NCI-H1417 (cell line): ENCODE results near the gene RFTN2.
"Not testable (repeated sequence)": the region's sequence is repeated elsewhere in the genome, so short reads cannot be mapped to it uniquely, and the experiment has no call there.

Source experiments
- DNase-seq, 3 experiments: peaks; one replicate each; lab custom pipeline; 2025; lab: John Stamatoyannopoulos, UW

RFTN2 gene

DNA sequence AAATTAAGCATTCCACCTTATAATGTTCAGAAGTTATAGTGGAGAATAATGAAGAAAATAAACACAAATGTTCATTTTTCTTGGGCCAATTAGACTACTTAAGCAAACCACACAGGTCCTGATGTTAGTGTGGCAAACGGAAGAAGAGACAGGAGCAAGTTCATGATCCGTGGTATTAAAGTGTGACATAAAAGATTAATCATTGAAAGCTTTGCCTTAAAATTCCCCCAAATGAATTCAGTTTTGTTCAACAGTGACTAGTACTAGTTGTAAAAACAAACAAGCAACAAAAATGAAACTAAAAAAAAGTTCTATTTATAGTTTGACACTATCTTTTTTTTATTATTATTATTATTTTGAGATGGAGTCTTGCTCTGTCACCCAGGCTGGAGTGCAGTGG, 73.7 kb downstream of the RFTN2 start:
- DNase-seq, result no peak

- no peak for DNase-seq
Observed at GRCh38 chr2:197600306-197600705, 75.1 kb downstream of the RFTN2 start.

GRCh38 chr2:197599285-197599965, 76.0 kb downstream of the RFTN2 start:
- DNase-seq, result peak in 2 of 3 experiments; percentile 0 to 10

DNA sequence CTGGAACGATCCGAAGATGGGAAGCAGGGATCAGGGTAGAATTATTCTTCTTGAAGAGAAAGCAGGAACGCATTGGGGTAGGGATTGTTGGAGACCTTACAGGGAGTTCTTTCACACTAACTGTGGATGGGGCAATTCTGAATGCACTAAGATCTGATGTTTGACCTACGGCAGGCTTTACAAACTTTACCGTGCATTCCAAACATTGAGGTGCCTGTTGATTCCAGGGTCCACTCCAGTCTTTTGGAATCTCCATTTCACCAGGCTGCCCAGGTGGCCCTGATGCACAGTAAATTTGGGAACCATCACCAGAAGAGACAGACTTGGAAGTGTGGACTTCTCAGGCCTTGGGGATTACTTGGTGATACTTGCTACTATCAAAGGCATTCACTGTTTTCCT, 76.9 kb downstream of the RFTN2 start:
- no peak for DNase-seq

- no peak for DNase-seq
Observed at GRCh38 chr2:197597166-197597565, 78.2 kb downstream of the RFTN2 start.

DNA sequence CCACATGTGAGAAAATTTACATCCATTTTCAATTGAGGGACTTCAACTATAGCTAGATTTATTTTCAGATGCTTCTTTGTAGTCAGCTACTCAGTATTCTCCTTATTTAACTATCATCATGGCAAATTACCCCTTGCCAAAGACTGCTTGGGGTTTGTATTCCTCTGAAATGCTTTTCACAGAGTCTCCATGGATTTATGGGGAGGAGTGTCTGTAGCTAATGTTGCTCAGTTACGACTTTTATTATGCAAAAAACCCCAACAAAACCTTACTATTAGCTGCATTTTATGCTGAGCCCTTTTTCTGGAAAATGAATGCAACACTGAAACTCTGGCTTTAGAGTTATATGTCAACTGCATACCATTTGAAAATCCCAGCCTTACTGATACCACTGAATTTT, 78.6 kb downstream of the RFTN2 start:
- no peak for DNase-seq

DNA sequence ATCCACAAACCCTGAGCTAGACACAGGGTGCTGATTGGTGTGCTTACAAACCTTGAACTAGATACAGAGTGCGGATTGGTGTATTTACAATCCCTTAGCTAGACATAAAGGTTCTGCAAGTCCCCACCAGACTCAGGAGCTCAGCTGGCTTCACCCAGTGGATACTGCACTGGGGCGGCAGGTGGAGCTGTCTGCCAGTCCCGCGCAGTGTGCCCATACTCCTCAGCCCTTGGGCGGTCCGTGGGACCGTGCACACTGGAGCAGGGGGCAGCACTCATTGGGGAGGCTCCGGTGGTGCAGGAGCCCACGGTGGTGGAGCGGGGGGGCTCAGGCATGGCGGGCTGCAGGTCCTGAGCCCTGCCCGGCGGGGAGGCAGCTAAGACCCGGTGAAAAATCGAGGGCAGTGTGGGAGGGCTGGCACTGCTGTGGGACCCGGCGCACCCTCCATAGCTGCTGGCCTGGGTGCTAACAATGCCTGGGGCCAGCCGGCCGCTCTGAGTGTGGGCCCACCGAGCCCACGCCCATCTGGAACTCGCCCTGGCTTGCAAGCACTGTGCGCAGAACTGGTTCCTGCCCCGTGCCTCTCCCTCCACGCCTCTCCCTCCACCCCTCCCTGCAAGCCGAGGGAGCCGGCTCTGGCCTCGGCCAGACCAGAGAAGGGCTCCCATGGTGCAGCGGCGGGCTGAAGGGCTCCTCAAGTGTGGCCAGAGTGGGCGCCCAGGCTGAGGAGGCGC, 83.9 kb downstream of the RFTN2 start:
- DNase-seq, result peak in 1 of 3 experiments; percentile 16

GRCh38 chr2:197587255-197587654, 88.1 kb downstream of the RFTN2 start:
- DNase-seq, result not testable (repeated sequence)

- not testable (repeated sequence) for DNase-seq
Observed at GRCh38 chr2:197580166-197580565, 95.2 kb downstream of the RFTN2 start.

GRCh38 chr2:197578294-197578693, 97.1 kb downstream of the RFTN2 start:
- DNase-seq, result not testable (repeated sequence)

- DNase-seq, result no peak
Observed at GRCh38 chr2:197577446-197577845, 97.9 kb downstream of the RFTN2 start.

DNA sequence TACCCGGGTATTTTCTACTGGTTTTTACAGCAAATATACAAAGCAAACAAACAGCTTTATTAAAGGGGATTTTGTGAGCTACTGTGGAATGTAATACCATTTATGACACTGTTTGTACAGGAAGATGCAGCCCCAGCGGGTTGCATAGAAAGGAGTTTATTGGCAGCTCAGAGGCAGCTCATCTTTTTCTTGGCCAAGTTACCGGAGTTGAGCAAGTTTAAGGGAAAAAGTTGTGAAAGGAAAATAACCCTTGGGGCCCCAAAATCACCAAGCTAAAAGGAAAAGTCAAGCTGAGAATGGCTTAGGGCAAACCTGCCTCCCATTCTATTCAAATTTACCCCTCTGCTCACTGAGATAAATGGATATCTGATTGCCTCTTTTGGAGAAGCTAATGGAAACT, 98.8 kb downstream of the RFTN2 start:
- no peak for DNase-seq

DNA sequence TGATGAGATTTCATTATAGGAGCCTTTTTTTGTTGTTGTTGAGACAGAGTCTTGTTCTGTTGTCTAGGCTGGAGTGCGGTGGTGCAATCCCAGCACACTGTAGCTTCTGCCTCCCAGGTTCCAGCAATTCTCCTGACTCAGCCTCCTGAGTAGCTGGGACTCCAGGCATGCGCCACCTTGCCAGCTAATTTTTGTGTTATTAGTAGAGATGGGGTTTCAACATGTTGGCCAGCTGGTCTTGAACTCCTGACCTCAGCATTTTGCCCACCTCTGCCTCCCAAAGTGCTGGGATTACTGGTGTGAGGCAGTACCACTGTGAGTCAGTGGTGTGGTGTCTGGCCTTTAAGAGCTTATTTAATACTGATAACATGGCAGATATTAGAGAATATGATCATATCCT, 99.4 kb downstream of the RFTN2 start:
- DNase-seq, result no peak

GRCh38 chr2:197573608-197574007, 101.8 kb downstream of the RFTN2 start:
- no peak for DNase-seq

DNA sequence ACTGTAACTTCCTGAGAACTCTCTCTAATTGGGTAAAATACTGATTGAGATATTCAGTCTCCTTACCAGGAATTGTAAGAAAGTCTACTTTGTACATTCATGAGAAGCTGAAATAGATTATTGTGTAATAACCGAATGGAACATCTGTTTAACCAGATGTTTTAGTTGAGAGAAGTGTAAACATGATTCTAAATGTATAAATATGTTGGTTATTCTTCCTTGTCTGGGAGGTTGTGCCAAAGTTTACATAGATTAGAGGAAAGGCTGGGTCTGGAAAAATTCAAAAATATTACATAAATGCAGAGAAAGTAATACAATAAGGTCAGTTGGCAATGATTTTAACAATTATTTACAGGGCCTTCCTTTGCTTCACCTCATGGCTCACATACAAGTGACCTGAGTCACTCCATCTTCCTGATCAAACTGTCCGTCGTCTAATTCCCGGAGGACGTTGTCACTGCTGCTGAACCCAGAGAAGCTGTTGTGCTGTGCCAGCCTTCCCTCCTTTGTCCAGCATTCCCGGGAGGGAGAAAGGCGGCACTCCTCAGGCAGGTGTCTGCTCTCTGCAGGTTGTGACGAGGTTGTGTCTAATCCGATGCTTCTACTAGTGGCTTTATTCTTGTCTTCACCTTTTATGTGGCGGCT, 103.6 kb downstream of the RFTN2 start:
- no peak for DNase-seq

GRCh38 chr2:197560146-197560665, 115.2 kb downstream of the RFTN2 start:
- DNase-seq, result no peak

DNA sequence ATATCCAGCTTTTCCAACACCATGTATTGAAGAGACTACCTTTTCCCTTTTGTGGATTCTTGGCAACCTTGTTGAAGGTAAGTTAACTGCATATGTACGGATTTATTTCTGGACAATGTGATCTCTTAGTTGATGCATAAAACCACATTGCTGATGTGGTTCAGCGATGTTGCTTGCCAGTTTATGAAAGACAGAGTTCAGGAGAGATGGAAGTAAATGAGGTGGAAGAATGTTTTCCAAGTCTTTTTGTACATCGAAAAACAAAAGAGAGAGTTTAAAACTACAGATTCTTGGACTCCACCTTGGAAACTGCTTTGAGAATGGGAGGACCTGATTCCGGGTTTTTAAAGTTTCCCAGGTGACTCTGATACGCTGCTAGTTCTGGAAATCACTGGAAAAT, 115.7 kb downstream of the RFTN2 start:
- no peak for DNase-seq

GRCh38 chr2:197558393-197558792, 117.0 kb downstream of the RFTN2 start:
- no peak for DNase-seq

DNA sequence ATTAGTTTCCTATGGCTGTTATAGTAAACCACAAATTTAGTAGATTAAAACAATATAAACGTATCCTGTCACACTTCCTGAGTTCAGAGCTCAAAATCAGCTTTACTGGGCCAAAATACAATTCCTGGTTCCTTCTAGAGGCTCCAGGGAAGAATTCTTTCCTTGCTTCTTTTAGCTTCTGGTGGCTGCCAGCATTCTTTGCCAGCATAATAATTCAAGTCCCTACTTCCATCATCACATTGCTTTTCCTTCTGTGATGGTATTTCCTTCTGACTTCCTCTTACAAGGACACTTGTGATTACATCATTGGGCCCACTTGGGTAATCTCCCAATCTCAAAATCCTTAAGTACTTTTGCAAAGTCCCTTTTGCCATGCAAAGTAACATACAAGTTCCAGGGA, 118.9 kb downstream of the RFTN2 start:
- no peak for DNase-seq

GRCh38 chr2:197555467-197555866, 119.9 kb downstream of the RFTN2 start:
- DNase-seq, result no peak

GRCh38 chr2:197551260-197551659, 124.1 kb downstream of the RFTN2 start:
- not testable (repeated sequence) for DNase-seq

- DNase-seq, result no peak
Observed at GRCh38 chr2:197548582-197548981, 126.8 kb downstream of the RFTN2 start.
